C1 segment of cervical spinal cord (tissue), 14 donors: ENCODE measurements around the gene PARD3B.

Source experiments
- DNase-seq, 14 donors: peaks; one replicate each; lab custom pipeline; 2025; lab: John Stamatoyannopoulos, UW

PARD3B gene

GRCh38 chr2:204655626-204656025, 110.4 kb downstream of the PARD3B start:
- DNase-seq = no peak

- DNase-seq = no peak
These were observed 111.7 kb downstream of the PARD3B start for GRCh38 chr2:204657024-204657423.

GRCh38 chr2:204662956-204663355, 117.7 kb downstream of the PARD3B start:
- no peak for DNase-seq

- no peak for DNase-seq
These were observed 118.6 kb downstream of the PARD3B start for GRCh38 chr2:204663816-204664425.

- DNase-seq = no peak
These were observed 119.4 kb downstream of the PARD3B start for GRCh38 chr2:204664708-204665121.

- DNase-seq = no peak
These were observed 119.9 kb downstream of the PARD3B start for GRCh38 chr2:204665207-204665606.

GRCh38 chr2:204665771-204666170, 120.5 kb downstream of the PARD3B start:
- DNase-seq = no peak

GRCh38 chr2:204667990-204668389, 122.7 kb downstream of the PARD3B start:
- no peak for DNase-seq

- DNase-seq = no peak
These were observed 124.1 kb downstream of the PARD3B start for GRCh38 chr2:204669382-204669781.

- DNase-seq = no peak
These were observed 124.8 kb downstream of the PARD3B start for GRCh38 chr2:204670124-204670523.

- no peak for DNase-seq
These were observed 125.5 kb downstream of the PARD3B start for GRCh38 chr2:204670756-204671155.

- DNase-seq = no peak
These were observed 127.5 kb downstream of the PARD3B start for GRCh38 chr2:204672772-204673171.

GRCh38 chr2:204673877-204674276, 128.6 kb downstream of the PARD3B start:
- no peak for DNase-seq

- no peak for DNase-seq
These were observed 132.8 kb downstream of the PARD3B start for GRCh38 chr2:204678031-204678430.

GRCh38 chr2:204680576-204680975, 135.3 kb downstream of the PARD3B start:
- DNase-seq = no peak

- DNase-seq = no peak
These were observed 136.1 kb downstream of the PARD3B start for GRCh38 chr2:204681412-204681811.

GRCh38 chr2:204683384-204683783, 138.1 kb downstream of the PARD3B start:
- DNase-seq = no peak

GRCh38 chr2:204686406-204686805, 141.1 kb downstream of the PARD3B start:
- DNase-seq = no peak

- no peak for DNase-seq
These were observed 142.5 kb downstream of the PARD3B start for GRCh38 chr2:204687776-204688175.

- peak in 2 of 14 donors; percentile 5 to 20 for DNase-seq
These were observed 146.7 kb downstream of the PARD3B start for GRCh38 chr2:204691911-204692510.

GRCh38 chr2:204692790-204693189, 147.5 kb downstream of the PARD3B start:
- DNase-seq = no peak

GRCh38 chr2:204693262-204693661, 148.0 kb downstream of the PARD3B start:
- DNase-seq = no peak

GRCh38 chr2:204695506-204695905, 150.2 kb downstream of the PARD3B start:
- no peak for DNase-seq

- DNase-seq = no peak
These were observed 150.8 kb downstream of the PARD3B start for GRCh38 chr2:204696124-204696523.
